Left colon (tissue), 2 donors: ENCODE measurements around the gene SERGEF. TPM values are rescaled to one million over a fixed set of nuclear protein-coding genes. Genes with fewer than 3 reads are reported as not detected.

ENCODE experiments used
- ATAC-seq: fragments of 200-7000 bp; cut with Tn5 transposase; one replicate; pipeline ENCODE4 v1.9.1; 2020; ENCODE audit warnings: mild to moderate bottlenecking, moderate library complexity
- DNase-seq, 2 donors: peaks; one replicate each; pipeline ENCODE4 v3.0.0-alpha.2; 2020
- intact Hi-C, 2 donors: fragments of 100-400 bp; cut with DNase I in 1 of 2; cut with micrococcal nuclease in 1 of 2; formaldehyde crosslinking; loops; one replicate each; pipeline versions ENCODE4 v1.11.2 to v1.14.0; 2022; cut with DNase I, micrococcal nuclease
- total RNA-seq, 2 donors: library from RNA; stranded (reverse); fragmentation: NEBNext Ultra II Directional; extraction: Animal tissue kit (Norgen Biotek cat#: 25700); gene quantifications; one replicate each; pipeline ENCODE4 v1.2.1, GENCODE V29; 2021
- donor health status: DM: no; HTN: no; CAD: no.
- donor health status: DM: yes; HTN: yes; CAD: no.

The SERGEF gene
- total RNA-seq, 2 donors from 2014 or later: 28.6 to 30.6 TPM

GRCh38 chr11:17753153-17753552 is 259.7 kb downstream of the SERGEF start:
- DNase-seq (no peak), ATAC-seq (no peak)
- intact Hi-C loops: no loop called here

GRCh38 chr11:17752144-17752543 is 260.7 kb downstream of the SERGEF start:
- ATAC-seq (no peak), DNase-seq (no peak)
- intact Hi-C loops: no loop called here

GRCh38 chr11:17751558-17751957 is 261.3 kb downstream of the SERGEF start:
- intact Hi-C loops: no loop called here
- DNase-seq: no peak
- ATAC-seq: no peak

- ATAC-seq (no peak), DNase-seq (no peak)
- intact Hi-C loops: no loop called here
These were observed 262.1 kb downstream of the SERGEF start for GRCh38 chr11:17750801-17751165.

GRCh38 chr11:17750013-17750800 is 262.6 kb downstream of the SERGEF start:
- intact Hi-C loops: no loop called here
- ATAC-seq (no peak), DNase-seq (peak in 1 of 2 donors; percentile 16)

- no peak for ATAC-seq
- intact Hi-C loops: no loop called here
- no peak for DNase-seq
These were observed 263.8 kb downstream of the SERGEF start for GRCh38 chr11:17748761-17749721.

GRCh38 chr11:17748044-17748443 is 264.8 kb downstream of the SERGEF start:
- no peak for DNase-seq
- intact Hi-C loops: no loop called here
- no peak for ATAC-seq

GRCh38 chr11:17747131-17747955 is 265.5 kb downstream of the SERGEF start:
- DNase-seq (no peak), ATAC-seq (no peak)
- intact Hi-C loops: no loop called here

- ATAC-seq (no peak), DNase-seq (no peak)
- intact Hi-C loops: no loop called here
These were observed 266.8 kb downstream of the SERGEF start for GRCh38 chr11:17746096-17746495.

- DNase-seq (peak in 1 of 2 donors; percentile 10), ATAC-seq (no peak)
- intact Hi-C loops: no loop called here
These were observed 267.6 kb downstream of the SERGEF start for GRCh38 chr11:17745023-17745772.

GRCh38 chr11:17744151-17744940 is 268.5 kb downstream of the SERGEF start:
- no peak for ATAC-seq
- no peak for DNase-seq
- intact Hi-C loops: no loop called here

- no peak for ATAC-seq
- no peak for DNase-seq
- intact Hi-C loops: no loop called here
These were observed 269.1 kb downstream of the SERGEF start for GRCh38 chr11:17743808-17744119.

GRCh38 chr11:17743026-17743807 is 269.6 kb downstream of the SERGEF start:
- DNase-seq (no peak), ATAC-seq (no peak)
- intact Hi-C loops: no loop called here

- intact Hi-C loops: no loop called here
- DNase-seq (peak in 1 of 2 donors; percentile 1), ATAC-seq (no peak)
These were observed 270.8 kb downstream of the SERGEF start for GRCh38 chr11:17742019-17742418.

- no peak for DNase-seq
- intact Hi-C loops: no loop called here
- no peak for ATAC-seq
These were observed 271.4 kb downstream of the SERGEF start for GRCh38 chr11:17741487-17741886.

- ATAC-seq: no peak
- DNase-seq: no peak
- intact Hi-C loops: no loop called here
These were observed 272.1 kb downstream of the SERGEF start for GRCh38 chr11:17740649-17741235.

GRCh38 chr11:17739945-17740338 is 272.9 kb downstream of the SERGEF start:
- DNase-seq (no peak), ATAC-seq (no peak)
- intact Hi-C loops: loop anchor here in 1 of 2 donors (10.0 kb wide), 1 partner anchor 245 kb away; no protein-coding TSS in a partner anchor
